IPS-18a (cell line): ENCODE data around the gene NEDD8.
"Not testable (repeated sequence)": the region's sequence is repeated elsewhere in the genome, so short reads cannot be mapped to it uniquely, and the experiment has no call there.

Source experiments
- H3K27ac ChIP-seq: one replicate; pipeline ENCODE4 v1.5.1; 2013; ENCODE audit warnings: low read length
- H3K27me3 ChIP-seq: one replicate; pipeline ENCODE4 v1.6.1; 2013; ENCODE audit warnings: mild to moderate bottlenecking, low read length; ENCODE audit not compliant: control insufficient read depth, insufficient read depth
- H3K36me3 ChIP-seq: one replicate; pipeline ENCODE4 v1.6.1; 2013; ENCODE audit warnings: low read depth, low read length; ENCODE audit not compliant: control insufficient read depth
- H3K4me1 ChIP-seq: one replicate; pipeline ENCODE4 v1.6.1; 2013; ENCODE audit warnings: low read depth, low read length; ENCODE audit not compliant: control insufficient read depth
- H3K4me3 ChIP-seq: one replicate; pipeline ENCODE4 v1.5.1; 2013; ENCODE audit warnings: low read length
- H3K9ac ChIP-seq: one replicate; pipeline ENCODE4 v1.6.1; 2013; ENCODE audit warnings: mild to moderate bottlenecking, low read length, moderate library complexity
- H3K9me3 ChIP-seq: one replicate; pipeline ENCODE4 v1.6.1; 2013; ENCODE audit warnings: low read depth, low read length; ENCODE audit not compliant: control insufficient read depth

The NEDD8 gene

DNA sequence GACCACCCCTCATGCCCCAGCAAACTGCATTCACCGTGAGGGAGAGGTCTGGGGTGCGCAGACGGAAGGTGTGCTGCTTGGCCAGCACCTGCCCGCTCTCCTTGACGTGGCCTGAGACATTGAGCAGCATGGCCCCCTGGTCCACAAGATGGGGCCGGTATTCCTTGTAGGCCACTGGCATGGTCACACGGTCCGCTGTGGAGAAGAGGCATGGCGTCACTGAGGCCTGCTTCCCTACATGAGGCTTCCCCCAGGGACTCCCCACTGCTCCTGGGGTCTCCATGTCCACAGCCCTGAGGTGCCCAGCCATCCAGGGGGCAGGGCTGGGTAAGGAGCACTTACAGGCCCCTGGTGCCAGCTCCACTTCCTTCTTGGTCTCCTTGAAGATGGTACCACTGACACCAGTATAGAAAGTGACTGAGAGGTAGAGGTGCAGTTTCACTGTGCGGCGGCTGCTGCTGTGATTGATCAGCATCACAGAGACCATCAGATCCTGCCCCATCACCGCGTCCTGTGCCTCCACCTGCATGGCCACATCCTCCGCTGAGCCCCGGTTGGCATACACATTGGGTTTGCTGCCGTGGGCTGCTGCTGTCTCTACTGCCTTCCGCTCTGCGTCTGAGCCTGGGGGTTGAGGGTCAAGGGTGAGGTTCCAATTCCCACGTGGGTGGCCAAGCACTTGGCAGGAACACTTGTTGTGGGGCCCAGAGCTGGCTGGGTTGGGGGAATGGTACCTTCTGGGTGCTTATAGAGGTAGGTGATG is 22.6 kb upstream of the NEDD8 start:
- no peaks in the 10 kb centered on the region for H3K9me3 ChIP-seq
- H3K27me3 ChIP-seq, result no peaks in the 10 kb centered on the region
- no peak overlapping the region for H3K4me3 ChIP-seq
- H3K4me1 ChIP-seq, result no peaks in the 10 kb centered on the region
- H3K36me3 ChIP-seq, result no peaks in the 10 kb centered on the region
- H3K9ac ChIP-seq, result no peak overlapping the region
- H3K27ac ChIP-seq, result no peak overlapping the region

- no peaks in the 10 kb centered on the region for H3K4me1 ChIP-seq
- H3K4me3 ChIP-seq, result no peak overlapping the region
- no peaks in the 10 kb centered on the region for H3K36me3 ChIP-seq
- no peaks in the 10 kb centered on the region for H3K9me3 ChIP-seq
- no peak overlapping the region for H3K9ac ChIP-seq
- H3K27me3 ChIP-seq, result no peaks in the 10 kb centered on the region
- H3K27ac ChIP-seq, result no peak overlapping the region
Measured at GRCh38 chr14:24253936-24254335, 21.8 kb upstream of the NEDD8 start.

DNA sequence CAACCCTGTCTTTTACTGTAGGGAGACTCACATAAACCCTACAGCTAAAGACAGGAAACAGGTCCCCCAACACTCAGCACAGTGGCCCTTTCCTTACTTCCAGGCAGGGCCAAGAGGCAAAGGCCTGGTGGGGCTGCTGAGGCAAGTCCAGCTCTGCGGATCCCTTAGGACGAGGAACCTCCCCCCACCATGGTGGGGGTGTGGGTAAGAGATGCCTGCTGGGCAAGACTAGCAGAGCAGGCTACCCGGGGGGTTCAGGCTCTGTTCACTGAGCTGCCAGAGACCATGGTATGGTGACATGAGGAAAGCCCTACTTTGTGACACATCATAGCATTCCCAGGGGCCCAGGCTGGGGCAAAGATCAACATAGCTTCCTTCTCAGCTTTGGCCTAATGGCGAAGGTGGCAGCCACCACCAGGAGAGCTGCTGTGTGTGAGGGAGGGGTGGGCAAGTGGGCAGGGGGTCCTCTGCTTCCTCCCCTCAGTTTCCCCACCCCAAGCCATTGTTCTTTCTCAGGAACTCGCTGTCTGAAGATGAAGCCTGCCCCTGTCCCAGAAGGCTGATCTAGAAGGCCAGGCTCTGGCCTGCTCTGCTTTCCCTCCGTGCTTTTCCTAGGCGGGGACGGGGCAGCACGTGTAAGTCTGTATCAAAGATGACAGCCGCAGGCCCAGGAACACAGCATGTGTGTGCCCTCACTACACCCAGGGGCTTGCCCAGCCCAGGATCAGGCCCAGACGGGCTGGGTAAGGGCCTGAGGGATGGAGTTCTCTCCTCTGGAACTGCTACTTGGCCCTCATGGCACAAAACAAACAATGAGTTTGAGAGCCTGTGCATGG is 20.3 kb upstream of the NEDD8 start:
- Histone ChIP-seq H3K9ac (no peak overlapping the region), H3K36me3 (no peaks in the 10 kb centered on the region), H3K4me1 (no peaks in the 10 kb centered on the region), H3K27ac (no peak overlapping the region), H3K27me3 (no peaks in the 10 kb centered on the region), H3K9me3 (no peaks in the 10 kb centered on the region), H3K4me3 (no peak overlapping the region)

- no peaks in the 10 kb centered on the region for H3K36me3 ChIP-seq
- no peaks in the 10 kb centered on the region for H3K27me3 ChIP-seq
- no peak overlapping the region for H3K9ac ChIP-seq
- no peak overlapping the region for H3K27ac ChIP-seq
- no peaks in the 10 kb centered on the region for H3K4me1 ChIP-seq
- no peak overlapping the region for H3K4me3 ChIP-seq
- H3K9me3 ChIP-seq, result no peaks in the 10 kb centered on the region
Measured at GRCh38 chr14:24251880-24252288, 19.7 kb upstream of the NEDD8 start.

DNA sequence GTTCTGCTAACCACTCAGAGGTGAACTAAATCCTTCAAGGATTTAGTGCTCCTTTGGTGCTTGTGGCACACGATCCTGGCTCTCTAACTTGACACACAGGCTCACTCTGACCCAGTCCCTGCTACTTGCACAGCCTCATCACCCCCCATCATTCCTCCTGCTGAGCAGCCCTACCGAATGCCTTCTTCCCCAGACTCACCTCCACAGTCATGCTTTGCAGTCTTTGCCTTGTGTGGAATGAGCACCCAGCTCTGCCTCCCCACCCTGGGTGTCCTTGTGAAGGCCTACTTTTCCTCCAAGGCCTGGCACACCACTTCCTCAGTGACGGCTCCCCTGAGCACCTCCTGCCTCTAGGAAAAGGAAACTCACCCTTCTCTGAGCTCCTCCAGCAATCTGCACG is 18.2 kb upstream of the NEDD8 start:
- no peaks in the 10 kb centered on the region for H3K9me3 ChIP-seq
- H3K4me1 ChIP-seq, result no peaks in the 10 kb centered on the region
- H3K9ac ChIP-seq, result no peak overlapping the region

DNA sequence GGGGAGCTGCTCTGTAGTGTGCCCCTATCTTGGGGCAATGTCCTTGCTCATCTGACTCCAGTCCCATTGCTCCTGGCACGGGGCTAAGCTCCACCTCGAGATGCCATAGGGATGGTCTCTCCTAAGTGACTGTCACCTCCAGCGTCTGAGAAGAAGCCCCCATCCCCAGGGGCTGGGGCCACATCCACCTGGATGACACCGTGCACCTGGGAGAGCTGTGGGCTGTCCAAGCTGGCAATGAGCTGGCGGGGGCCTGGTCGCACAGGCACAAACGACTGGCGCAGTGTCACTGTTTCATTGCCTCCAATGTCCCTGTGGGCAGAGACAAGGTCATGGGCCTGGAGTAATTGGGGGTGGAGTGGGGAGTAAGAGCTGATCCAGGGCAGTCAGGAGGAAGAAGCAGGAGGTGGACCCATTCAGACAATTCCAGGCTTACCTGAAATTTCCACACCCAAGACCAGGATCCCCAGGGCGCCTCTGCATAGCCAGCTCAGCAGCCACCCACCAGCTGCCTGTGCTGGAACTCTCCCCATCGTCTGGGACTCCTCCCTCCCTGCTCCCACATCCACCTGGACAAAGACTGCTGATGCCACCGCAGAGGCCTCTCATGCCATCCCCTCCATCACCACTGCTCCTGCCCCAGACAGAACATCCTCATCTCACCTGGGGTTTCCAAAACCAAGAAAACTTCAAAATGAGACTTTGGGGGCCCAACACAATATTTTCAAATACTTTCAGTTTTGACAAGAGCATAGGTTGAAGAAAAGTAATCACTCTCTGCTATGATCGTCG is 17.3 kb upstream of the NEDD8 start:
- H3K9ac ChIP-seq, result no peak overlapping the region
- no peak overlapping the region for H3K4me3 ChIP-seq
- no peaks in the 10 kb centered on the region for H3K9me3 ChIP-seq

More for the DNA sequence above, 18.2 kb upstream of the NEDD8 start:
- no peak overlapping the region for H3K27ac ChIP-seq
- no peak overlapping the region for H3K4me3 ChIP-seq
- no peaks in the 10 kb centered on the region for H3K27me3 ChIP-seq
- H3K36me3 ChIP-seq, result no peaks in the 10 kb centered on the region

DNA sequence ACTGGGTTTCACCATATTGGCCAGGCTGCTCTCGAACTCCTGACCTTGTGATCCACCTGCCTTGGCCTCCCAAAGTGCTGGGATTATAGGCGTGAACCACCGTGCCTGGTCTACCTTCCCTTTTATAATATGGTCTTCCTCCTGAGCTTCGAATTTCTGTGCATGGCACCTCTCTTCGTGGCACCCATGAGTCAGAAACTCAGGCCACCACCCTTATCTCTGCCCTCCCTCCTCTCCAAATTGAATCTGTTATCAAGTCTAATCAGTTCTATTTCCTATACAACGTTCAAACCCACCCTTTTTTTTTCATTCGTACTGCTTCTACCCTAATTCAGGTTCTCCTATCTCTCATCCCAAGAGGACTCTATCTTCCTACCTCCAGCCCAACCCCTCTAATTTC is 15.3 kb upstream of the NEDD8 start:
- H3K9ac ChIP-seq, result no peak overlapping the region
- H3K27ac ChIP-seq, result no peak overlapping the region
- no peaks in the 10 kb centered on the region for H3K27me3 ChIP-seq
- no peak overlapping the region for H3K4me3 ChIP-seq
- peaks cover 6% of the 10 kb centered on the region for H3K4me1 ChIP-seq
- no peaks in the 10 kb centered on the region for H3K36me3 ChIP-seq
- no peaks in the 10 kb centered on the region for H3K9me3 ChIP-seq

More for the DNA sequence above, 17.3 kb upstream of the NEDD8 start:
- H3K4me1 ChIP-seq, result no peaks in the 10 kb centered on the region
- H3K27me3 ChIP-seq, result no peaks in the 10 kb centered on the region
- no peaks in the 10 kb centered on the region for H3K36me3 ChIP-seq
- no peak overlapping the region for H3K27ac ChIP-seq

- no peaks in the 10 kb centered on the region for H3K9me3 ChIP-seq
- no peak overlapping the region for H3K27ac ChIP-seq
- no peaks in the 10 kb centered on the region for H3K36me3 ChIP-seq
- H3K4me3 ChIP-seq, result no peak overlapping the region
- H3K4me1 ChIP-seq, result peaks cover 6% of the 10 kb centered on the region
- H3K27me3 ChIP-seq, result no peaks in the 10 kb centered on the region
- H3K9ac ChIP-seq, result no peak overlapping the region
Measured at GRCh38 chr14:24246765-24247212, 14.6 kb upstream of the NEDD8 start.

- not testable (repeated sequence) for H3K4me1 ChIP-seq, H3K9me3 ChIP-seq, H3K27ac ChIP-seq, H3K36me3 ChIP-seq, H3K9ac ChIP-seq, H3K4me3 ChIP-seq, H3K27me3 ChIP-seq
Measured at GRCh38 chr14:24245350-24245749, 13.2 kb upstream of the NEDD8 start.

DNA sequence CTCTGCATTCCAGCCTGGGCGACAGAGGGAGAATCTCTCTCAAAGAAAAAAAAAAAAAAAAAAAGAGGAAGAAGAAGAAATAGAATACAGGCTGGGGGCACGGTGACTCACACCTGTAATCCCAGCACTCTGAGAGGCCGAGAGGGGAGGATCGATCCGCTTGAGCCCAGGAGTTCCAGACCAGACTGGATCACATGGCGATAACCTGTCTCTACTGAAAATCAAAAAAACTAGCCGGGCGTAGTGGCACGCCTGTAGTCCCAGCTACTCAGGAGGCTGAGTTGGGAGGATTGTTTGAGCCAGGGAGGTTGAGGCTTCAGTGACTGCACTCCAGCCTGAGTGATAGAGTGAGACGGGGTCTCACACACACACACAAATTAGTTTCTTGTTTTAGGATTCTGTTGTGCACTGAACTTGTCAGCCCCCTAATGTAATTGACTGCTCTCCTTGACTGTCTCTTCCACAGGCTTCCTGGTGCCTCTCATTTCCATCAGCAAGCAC is 11.2 kb upstream of the NEDD8 start:
- H3K9ac ChIP-seq, result peak overlapping the region; percentile 76
- peak overlapping the region; percentile 73 for H3K4me3 ChIP-seq
- H3K27me3 ChIP-seq, result no peaks in the 10 kb centered on the region
- no peak overlapping the region for H3K27ac ChIP-seq
- H3K4me1 ChIP-seq, result peaks cover 6% of the 10 kb centered on the region
- peaks cover 25% of the 10 kb centered on the region for H3K36me3 ChIP-seq
- no peaks in the 10 kb centered on the region for H3K9me3 ChIP-seq

DNA sequence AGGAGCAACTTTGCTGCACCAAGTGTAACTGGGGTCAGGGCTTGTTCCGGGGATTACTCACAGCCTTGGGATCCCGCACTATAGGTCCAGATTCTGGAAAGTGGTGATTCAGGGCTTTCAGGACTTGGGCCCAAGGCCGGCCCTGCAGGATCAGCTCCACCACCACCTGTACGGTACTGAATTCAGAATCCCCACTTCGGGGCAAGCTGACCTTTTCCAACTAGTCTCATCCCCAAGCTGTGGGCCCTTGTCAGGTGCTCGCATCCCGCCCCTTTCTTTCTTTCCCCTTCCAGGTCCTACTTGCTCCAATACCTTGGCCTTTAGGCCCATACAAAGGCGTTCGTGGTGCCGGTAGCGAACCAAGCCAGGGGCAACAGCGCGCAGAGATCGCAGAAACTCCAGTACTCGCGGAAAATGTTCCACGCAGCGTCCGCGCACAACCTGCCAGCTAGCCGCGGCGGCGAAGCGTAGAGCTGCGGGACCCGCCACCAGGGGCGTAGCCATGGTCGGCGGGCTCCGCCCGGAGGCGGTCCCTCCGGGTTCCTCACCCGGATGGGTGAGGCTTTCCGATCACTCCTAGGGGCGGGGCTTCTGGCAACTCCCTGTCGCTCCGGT is 9.8 kb upstream of the NEDD8 start:
- Histone ChIP-seq H3K9ac (peak overlapping the region; percentile 76), H3K27me3 (no peaks in the 10 kb centered on the region), H3K27ac (peak overlapping the region; percentile 47), H3K9me3 (no peaks in the 10 kb centered on the region), H3K4me3 (peak overlapping the region; percentile 73), H3K36me3 (peaks cover 38% of the 10 kb centered on the region), H3K4me1 (peaks cover 6% of the 10 kb centered on the region)
